ENCODE results near the gene DPEP3.

GRCh38 chr16:67946966-67947558, 33.2 kb downstream of the DPEP3 start:
- TF ChIP-seq ZNF232 (CRISPR knock-in tag; IDR thresholded peaks at IDR 0.05) (no peak), CTCF (IDR thresholded peaks at IDR 0.05) (no peak), ZNF138 (CRISPR knock-in tag; conservative IDR thresholded peaks at IDR 0.05) (no peak), ZNF416 (CRISPR knock-in tag; IDR thresholded peaks at IDR 0.05) (no peak), JUN (CRISPR knock-in tag; IDR thresholded peaks at IDR 0.05) (no peak), SMAD3 (CRISPR knock-in tag; IDR thresholded peaks at IDR 0.05; ENCODE audit: borderline replicate concordance) (no peak), USF1 (CRISPR knock-in tag; IDR thresholded peaks at IDR 0.05) (no peak), GTF2I (CRISPR knock-in tag; conservative IDR thresholded peaks at IDR 0.05) (no peak)

All from WTC11 (cell line).